Embryonic facial prominence (tissue), 1 donor: ENCODE data around the gene SHANK2.
"Not testable (repeated sequence)": the region's sequence is repeated elsewhere in the genome, so short reads cannot be mapped to it uniquely, and the experiment has no call there.

Experiments used
- DNase-seq: peaks from one replicate; pipeline ENCODE4 v3.0.0-alpha.2; 2016; ENCODE audit errors: extremely low spot score

The SHANK2 gene

GRCh38 chr11:71245601-71246391 lies 6.6 kb downstream of the SHANK2 start:
- no peak for DNase-seq

DNA sequence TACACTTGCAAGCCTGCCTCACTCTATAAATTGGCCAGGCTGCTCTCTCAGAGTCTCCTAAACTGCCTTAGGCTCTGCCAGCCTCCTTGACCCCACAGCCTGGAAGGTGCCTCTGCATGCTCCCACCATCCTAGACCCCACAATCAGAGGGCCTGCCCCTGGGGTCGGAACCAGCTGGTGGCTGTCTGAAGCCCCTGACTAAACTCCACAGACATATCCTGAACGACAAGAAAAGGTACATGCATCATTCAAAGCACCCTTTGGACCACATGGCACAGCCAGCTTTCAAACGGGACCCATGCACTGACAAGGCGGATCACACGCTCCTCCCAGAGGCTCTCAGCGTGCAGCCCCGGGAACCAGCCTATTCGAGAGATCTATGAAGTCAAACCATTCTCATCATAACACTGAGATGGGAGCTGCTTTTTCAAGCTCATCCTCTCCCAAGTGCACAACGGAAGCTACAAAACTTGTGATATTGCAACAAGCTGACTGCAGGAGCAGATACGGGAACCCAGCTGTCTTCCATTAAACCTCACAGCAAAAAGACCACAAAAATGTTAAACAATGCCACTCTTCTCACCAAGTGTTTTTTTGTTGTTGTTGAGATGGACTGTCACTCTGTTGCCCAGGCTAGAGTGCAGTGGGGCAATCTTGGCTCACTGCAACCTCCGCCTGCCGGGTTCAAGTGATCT lies 8.1 kb downstream of the SHANK2 start:
- no peak for DNase-seq

GRCh38 chr11:71242391-71242790 lies 10.0 kb downstream of the SHANK2 start:
- DNase-seq: no peak

DNA sequence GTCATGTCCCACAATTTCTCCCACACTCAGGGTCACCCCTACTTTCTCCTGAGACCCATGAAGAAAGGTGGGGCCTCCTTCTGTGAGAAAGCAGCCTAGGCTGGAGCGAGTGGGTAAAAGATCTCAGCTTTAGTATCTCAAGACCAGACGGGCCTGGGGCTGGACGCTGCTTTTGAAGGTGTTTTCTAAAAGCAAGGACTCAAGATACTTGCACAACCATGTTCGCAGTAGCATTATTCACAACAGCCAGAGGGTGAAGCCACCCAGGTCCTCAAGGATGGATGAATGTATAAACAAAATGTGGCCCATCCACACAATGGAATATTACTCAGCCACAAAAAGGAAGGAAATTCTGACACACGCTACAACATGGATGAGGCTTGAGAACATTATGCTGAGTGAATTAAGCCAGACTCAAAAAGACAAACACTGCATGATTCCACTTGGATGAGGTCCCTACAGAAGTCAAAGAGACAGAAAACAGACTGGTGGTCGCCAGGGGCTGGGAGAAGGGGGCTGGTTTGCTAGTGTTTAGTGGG lies 10.6 kb downstream of the SHANK2 start:
- no peak for DNase-seq

DNA sequence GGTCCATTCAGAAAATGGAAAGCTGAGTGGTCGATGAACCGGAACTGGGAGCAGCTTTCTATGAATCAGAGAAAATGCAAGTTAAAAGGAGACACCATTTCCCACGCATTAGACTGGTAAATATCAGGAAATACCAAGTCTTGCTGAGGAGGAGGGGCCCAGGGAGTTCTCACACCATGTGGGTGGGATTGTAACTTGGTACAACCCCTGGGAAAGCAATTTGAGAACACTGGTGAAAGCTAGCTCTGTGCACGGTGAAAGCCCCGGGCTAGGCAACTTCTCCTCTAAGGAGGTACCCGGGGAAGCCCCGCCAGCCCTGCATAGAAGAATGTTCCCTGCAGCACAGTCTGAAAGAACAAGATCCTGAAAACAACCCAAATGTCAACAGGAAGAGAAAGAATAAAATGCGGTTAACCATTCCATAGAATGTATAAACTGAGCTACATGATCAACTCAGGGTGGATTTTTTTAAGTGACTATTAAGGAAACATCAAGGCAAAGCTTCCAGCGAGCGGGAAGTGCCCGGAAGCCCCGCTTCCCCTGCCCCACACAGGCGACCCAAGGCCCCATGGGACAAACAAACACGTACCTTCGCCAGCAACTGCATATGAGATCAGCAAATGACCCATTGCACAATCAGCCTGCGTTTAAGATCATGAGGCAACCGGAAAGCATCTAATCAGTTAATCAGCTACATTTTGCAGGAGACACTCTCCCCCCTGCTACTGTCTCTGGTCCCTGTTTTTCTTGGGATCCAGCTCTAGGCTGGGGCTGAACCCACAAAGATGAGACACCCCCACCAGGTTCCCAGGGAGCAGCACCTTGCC lies 11.3 kb downstream of the SHANK2 start:
- DNase-seq: peak; percentile 40

DNA sequence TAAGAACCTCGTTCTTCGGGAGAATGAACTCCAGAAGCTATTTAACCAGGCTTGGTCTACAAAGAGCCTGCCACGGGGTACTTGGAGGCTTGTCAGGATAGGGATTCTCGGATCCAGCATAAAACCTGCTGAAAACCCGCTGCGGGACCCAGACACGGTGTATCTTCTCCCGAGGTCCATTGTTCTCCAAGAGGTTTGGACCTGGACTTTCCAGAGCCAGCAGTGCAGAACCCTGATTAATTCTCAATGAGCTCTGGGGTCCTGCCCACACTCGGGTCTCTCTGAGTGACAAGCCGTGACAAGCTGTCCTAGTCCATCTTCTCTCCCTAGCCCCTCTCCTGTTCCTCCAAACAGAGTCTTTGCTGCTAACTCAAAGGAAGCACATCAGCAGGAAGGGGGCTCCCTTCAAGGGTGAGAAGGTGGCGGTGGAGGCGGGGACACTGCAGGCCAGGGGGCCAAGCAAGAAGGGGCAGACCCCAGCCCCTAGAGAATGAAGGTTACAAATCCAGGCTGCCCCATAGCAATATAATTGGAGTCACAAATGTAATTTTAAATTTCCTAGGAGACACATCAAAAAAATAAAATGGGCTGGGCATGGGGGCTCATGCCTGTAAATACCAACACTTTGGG lies 12.2 kb downstream of the SHANK2 start:
- DNase-seq: no peak

- DNase-seq: no peak
These were observed 12.8 kb downstream of the SHANK2 start for GRCh38 chr11:71239581-71239980.

DNA sequence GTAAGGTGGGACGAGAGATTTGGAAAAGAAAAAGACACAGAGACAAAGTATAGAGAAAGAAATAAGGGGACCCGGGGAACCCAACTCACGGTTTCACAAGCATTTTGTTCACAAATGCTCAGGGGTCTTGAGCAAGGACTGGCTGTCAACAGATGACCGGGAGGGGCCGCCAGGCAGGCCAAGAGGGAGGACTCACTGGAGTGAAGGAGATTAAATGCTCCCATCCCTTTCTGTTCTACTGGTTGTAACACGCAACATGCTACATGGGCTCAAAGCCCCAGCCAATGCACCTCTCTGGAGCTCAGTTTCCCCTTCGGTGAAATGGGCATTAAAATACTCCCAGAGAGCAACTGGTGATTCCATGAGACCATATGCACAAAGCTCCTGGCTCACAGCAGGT lies 13.4 kb downstream of the SHANK2 start:
- DNase-seq: no peak

- no peak for DNase-seq
These were observed 14.0 kb downstream of the SHANK2 start for GRCh38 chr11:71238285-71238875.

- DNase-seq: no peak
These were observed 14.5 kb downstream of the SHANK2 start for GRCh38 chr11:71237853-71238252.

GRCh38 chr11:71236836-71237475 lies 15.4 kb downstream of the SHANK2 start:
- DNase-seq: no peak

- no peak for DNase-seq
These were observed 16.7 kb downstream of the SHANK2 start for GRCh38 chr11:71235719-71236118.

GRCh38 chr11:71233896-71234852 lies 18.2 kb downstream of the SHANK2 start:
- not testable (repeated sequence) for DNase-seq

- no peak for DNase-seq
These were observed 20.0 kb downstream of the SHANK2 start for GRCh38 chr11:71232364-71232763.

- DNase-seq: no peak
These were observed 23.4 kb downstream of the SHANK2 start for GRCh38 chr11:71228961-71229360.

DNA sequence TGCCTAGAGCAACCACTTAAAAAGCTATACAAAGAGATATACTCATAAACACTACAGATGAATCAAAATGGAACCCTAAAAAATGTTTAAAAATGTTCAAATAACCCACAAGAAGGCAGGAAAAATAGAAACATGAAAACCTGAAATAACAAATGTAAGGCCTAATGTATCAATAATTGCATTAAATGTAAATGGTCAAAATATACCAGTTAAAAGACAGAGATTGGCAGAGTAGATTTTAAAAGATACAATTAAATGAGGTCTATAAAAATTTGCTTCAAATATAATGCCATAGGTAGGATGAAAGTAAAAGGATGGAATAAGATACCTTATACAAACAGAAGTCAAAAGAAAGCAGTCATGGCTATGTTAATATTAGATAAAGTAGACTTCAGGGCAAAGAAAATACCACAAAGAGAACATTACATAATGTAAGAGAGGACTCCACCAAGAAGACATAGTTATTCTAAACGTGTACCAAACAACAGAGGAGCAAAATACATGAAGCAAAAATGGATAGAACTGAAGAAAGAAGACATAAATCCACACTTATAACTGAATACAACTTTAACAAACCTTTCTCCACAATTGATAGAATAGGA lies 25.2 kb downstream of the SHANK2 start:
- no peak for DNase-seq

GRCh38 chr11:71223671-71224660 lies 28.4 kb downstream of the SHANK2 start:
- no peak for DNase-seq

- DNase-seq: no peak
These were observed 29.3 kb downstream of the SHANK2 start for GRCh38 chr11:71223081-71223405.
